T-helper 1 cell treated with Interleukin-12 subunit alpha and Interleukin-12 subunit beta and Interleukin-4 antibody, amounts not matched to agents 30 ng/mL and 1 ng/mL, for 36 hours (primary cell): ENCODE measurements around the gene ZNF385B. TPM values are rescaled to one million over a fixed set of nuclear protein-coding genes. Genes with fewer than 3 reads are reported as not detected.

Experiments used
- intact Hi-C: fragments of 100-400 bp; cut with micrococcal nuclease; formaldehyde crosslinking; loops from one replicate; pipeline ENCODE4 v1.15.1; 2024
- total RNA-seq: library from RNA; stranded (reverse); gene quantifications from 2 replicates; pipeline ENCODE4 v1.2.3, GENCODE V29; 2022

The ZNF385B gene
- total RNA-seq, 1 donor from 2014 or later = not detected

GRCh38 chr2:179592167-179592936 lies 269.1 kb downstream of the ZNF385B start:
- intact Hi-C loops = no loop called here

GRCh38 chr2:179591690-179592089 lies 269.7 kb downstream of the ZNF385B start:
- intact Hi-C loops = no loop called here

GRCh38 chr2:179588486-179589145 lies 272.8 kb downstream of the ZNF385B start:
- intact Hi-C loops = no loop called here

- intact Hi-C loops = no loop called here
Measured at GRCh38 chr2:179584760-179585159, 276.7 kb downstream of the ZNF385B start.

GRCh38 chr2:179581605-179582004 lies 279.8 kb downstream of the ZNF385B start:
- intact Hi-C loops = no loop called here

GRCh38 chr2:179580378-179581146 lies 280.9 kb downstream of the ZNF385B start:
- intact Hi-C loops = no loop called here

- intact Hi-C loops = no loop called here
Measured at GRCh38 chr2:179579800-179580199, 281.6 kb downstream of the ZNF385B start.

GRCh38 chr2:179578171-179578916 lies 283.1 kb downstream of the ZNF385B start:
- intact Hi-C loops = no loop called here

GRCh38 chr2:179574061-179574519 lies 287.3 kb downstream of the ZNF385B start:
- intact Hi-C loops = no loop called here

GRCh38 chr2:179572544-179572943 lies 288.9 kb downstream of the ZNF385B start:
- intact Hi-C loops = no loop called here

- intact Hi-C loops = no loop called here
Measured at GRCh38 chr2:179571721-179572120, 289.7 kb downstream of the ZNF385B start.

GRCh38 chr2:179571252-179571651 lies 290.2 kb downstream of the ZNF385B start:
- intact Hi-C loops = no loop called here

GRCh38 chr2:179569831-179570233 lies 291.6 kb downstream of the ZNF385B start:
- intact Hi-C loops = no loop called here

GRCh38 chr2:179565807-179566206 lies 295.6 kb downstream of the ZNF385B start:
- intact Hi-C loops = no loop called here

GRCh38 chr2:179562330-179562885 lies 299.0 kb downstream of the ZNF385B start:
- intact Hi-C loops = no loop called here

GRCh38 chr2:179561702-179562101 lies 299.7 kb downstream of the ZNF385B start:
- intact Hi-C loops = no loop called here

- intact Hi-C loops = no loop called here
Measured at GRCh38 chr2:179560257-179560735, 301.1 kb downstream of the ZNF385B start.

GRCh38 chr2:179559108-179559806 lies 302.2 kb downstream of the ZNF385B start:
- intact Hi-C loops = no loop called here

GRCh38 chr2:179558010-179558934 lies 303.1 kb downstream of the ZNF385B start:
- intact Hi-C loops = no loop called here
